HG03039 (cell line): ENCODE data around the gene OTUD3.
"Not testable (repeated sequence)": the region's sequence is repeated elsewhere in the genome, so short reads cannot be mapped to it uniquely, and the experiment has no call there.

Experiments
- ATAC-seq: cut with Tn5 transposase; IDR thresholded peaks from one replicate; pipeline ENCODE4 v1.9.1; 2021; ENCODE audit warnings: mild to moderate bottlenecking, moderate library complexity; ENCODE audit not compliant: unreplicated experiment

Gene OTUD3

DNA sequence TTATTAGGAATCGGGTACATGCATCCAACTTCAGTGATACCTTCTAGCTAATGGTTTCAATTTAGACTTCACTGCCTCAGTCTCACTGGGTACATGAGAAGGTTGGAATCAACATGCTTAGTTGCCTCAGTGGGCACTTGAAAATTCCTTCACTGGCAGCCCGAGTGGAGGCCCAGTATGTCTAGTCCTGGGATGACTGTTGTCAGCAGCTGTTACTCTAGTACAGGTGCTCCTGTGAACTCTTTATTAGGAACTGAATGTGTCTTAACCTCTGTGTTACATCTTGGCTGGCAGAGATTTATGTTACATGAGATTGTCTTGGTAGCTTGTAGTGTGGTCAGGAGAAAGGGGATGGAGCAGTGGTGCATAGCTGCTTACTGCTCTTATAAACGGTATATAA lies 27.8 kb downstream of the OTUD3 start:
- no peak for ATAC-seq

DNA sequence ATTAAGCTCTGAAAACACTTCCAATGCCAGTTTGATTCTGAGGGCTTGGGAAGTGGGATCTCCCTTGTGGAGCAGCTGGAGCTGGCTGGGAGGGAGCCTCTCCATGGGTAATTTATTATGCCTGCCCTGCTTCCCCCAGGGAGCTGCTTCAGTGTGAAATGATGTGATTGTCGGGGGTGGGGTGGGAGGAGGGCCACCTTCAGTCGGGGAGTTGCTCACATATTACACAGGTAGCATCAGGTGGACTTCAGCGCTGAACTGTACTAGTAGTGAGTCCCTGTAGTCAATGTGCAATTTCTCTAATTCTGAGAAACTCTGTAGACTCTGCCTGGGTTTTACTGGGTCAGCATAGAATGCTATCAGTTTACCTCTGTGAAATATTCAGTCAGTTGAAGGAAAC lies 28.5 kb downstream of the OTUD3 start:
- no peak for ATAC-seq

DNA sequence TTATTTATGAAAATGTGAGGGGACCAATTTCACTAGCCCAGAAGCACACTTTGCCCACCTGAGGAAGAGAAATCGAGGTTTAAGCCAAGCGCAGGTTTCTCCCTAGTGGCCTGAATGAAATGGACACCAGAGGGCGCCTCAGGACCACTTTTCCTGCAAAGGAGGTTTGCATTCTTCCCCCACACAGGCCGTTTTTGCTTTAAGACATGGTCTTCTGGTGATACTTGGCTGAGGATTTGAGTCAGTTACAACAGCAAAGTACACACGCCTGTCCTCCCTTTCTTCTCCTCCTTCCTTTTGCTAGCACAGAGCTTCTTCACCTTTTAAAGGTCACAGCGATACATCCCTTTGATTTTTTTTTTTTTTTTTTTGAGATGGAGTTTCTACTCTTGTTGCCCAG lies 35.9 kb downstream of the OTUD3 start:
- no peak for ATAC-seq

DNA sequence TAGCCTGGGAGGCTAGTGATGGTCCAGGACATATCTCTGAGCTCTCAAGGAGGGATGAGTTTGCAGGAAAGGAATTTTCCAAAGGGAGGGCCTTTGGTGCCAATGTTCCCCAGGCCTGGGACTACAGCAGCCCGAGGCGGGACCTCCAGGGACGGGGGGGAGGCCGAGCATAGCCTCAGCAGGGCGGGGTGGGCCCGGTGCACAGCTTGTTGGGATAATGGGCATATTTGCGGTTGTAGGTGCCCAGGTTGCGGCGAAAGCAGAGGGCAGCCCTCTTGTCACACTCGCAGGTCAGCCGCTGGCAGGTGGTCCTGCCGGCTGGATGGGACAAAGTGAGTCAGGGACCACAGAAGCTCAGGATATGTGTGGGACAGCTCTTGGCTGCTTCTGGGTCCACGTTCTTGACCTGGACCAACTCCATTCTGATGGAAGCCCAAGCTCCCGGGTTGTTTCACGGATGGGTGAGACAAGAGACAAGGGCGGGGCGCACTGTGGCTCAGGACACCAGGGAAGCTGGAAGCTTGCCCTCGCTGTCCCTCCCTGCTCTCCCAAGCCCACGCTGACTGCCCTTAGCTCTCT lies 38.0 kb downstream of the OTUD3 start:
- no peak for ATAC-seq

DNA sequence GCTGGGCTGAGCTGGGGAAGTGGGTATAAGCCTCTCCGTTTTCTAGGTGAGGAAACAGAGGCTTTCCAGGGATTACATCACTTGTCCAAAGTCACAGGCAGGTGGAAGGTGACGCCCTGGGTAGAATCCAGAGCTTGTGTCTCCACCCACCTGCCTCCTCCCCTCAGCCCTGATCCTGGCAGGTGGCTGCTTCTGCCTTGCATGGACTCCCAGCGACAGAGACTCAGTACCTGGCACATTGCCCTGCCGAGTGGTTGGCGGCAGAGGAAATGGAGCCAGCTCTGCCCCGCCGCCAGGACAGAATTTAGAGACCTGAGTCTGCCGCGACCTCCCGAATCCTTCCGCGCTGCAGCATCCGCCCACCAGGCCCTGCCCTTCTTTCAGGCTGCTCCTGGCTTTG lies 39.1 kb downstream of the OTUD3 start:
- no peak for ATAC-seq

DNA sequence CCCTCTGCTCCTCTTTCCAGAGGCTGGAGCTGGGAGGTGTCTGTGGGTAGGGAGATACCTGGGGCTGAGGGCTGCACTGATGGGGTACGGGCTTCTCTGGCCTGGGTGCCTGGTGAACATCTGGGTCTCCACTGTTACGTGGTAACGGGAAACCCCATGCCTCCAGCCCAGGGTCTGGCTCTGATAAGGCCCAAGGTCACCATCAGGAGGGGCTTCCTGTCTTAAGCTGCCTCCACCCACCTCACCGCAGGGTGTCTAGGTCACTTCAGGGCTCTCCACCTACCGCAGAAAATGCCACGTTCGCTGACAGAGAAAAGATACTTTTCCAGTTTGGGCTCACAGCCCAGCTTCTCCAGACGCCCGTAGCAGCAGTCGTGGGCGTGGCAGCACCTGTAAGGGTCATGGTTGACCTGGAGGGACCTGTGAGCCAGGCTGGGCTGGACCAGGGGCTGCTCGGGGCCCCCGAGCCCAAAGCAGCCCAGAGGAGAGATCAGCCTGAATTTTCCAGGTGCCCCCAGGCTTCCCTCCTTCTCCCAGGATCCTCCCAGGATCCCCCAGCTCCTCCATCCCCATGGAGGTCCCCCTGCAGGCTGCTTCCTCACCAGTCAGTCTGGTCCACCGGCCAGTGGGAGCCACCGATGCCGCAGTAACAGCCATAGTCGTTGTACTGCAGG lies 40.0 kb downstream of the OTUD3 start:
- no peak for ATAC-seq

DNA sequence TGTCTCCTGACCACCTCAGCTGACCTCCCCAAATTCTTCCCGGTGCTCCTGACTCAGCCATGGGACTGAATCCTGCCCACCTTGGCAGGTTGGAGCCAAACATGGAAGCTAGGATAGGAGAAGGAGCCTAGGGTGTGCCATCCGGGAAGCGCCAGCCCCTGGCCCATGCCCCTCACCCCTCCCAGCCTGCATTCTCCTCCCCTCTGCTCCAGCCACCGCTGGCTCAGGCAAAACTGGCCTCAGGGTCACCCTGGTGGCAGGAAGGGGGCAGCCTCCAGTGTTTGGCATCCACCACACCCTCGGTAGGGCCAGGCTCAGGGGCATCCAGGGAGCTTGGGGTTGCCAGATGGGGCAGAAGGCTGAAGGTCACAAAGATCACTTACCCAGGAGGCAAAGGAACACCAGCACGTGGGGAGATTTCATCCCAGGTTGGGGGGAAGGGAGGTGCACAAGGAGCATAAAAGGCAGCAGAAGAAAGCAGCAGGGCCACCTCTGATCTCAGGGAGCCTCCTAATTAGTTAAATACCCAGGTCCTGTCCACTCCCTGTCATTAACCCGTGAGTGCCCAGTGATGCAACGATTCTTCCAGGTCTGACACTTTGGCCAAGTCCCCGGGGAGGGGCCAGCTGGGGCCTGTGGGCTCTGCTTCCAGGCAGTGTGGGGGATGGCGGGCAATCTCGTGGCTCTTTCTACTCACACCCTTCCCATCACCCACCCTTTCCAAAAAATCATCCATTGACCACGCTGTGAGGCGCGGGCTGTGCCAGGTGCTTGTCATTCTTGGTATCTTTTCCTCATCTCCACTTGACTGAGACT lies 41.1 kb downstream of the OTUD3 start, which contains the start of gene PLA2G2E:
Gene PLA2G2E, minus strand, starts transcription at position 481 of the 816 bp plus-strand sequence. Its CDS starts 58 bp downstream, at position 423.
- ATAC-seq = no peak

DNA sequence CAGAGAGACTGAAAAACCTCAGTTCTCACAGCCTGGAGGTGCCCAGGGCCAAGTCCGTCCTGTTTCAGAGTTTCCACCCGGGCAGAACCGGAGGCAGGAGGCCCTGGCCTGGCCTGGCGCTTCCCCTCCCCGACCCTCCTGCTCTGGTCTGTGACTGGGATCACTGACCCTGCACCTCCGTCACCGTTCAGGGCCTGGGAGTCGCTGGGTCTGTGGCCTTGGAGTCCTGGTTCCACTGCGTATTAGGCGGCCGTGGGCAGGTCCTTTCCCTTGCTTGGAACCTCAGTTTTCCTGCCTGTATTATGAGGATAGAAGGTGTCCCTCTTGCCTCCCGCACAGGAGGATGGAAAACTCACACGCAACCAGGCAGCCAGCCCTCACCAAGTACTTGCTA lies 41.8 kb downstream of the OTUD3 start:
- ATAC-seq = no peak

DNA sequence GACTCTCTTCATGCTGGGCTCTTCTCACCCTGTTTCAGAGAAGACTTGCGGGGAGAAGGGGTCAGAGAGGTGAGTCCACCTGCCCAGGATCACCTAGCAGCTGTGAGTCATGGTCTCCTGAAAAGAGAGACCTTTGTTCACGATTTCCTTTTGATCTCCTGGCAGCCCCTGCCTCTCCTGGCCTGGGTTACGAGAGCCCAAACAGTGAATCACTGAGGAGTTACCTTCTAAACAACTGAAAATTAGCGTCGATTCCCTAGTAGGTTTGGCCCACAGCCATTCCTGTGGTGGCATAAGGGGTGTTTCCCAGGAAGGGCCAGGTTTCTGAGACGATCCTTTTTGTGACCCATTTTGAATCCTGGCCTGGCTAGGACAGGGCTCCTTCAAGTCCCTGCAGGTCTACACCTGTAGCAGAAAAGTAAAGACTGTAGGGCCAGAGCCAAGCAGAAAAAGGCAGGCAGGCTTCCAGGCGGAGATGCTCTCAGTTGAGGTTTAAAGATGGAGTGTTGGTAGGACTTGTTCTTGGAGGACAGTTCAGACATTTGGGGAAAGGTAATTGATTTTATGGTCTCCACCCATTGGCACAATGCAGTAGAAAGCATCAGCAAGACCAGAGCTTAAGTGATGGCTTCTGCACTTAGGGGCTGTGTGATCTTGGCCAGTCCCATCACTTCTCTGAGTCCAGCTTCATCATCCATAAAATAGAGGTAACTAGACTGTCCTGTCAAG lies 43.3 kb downstream of the OTUD3 start:
- no peak for ATAC-seq

DNA sequence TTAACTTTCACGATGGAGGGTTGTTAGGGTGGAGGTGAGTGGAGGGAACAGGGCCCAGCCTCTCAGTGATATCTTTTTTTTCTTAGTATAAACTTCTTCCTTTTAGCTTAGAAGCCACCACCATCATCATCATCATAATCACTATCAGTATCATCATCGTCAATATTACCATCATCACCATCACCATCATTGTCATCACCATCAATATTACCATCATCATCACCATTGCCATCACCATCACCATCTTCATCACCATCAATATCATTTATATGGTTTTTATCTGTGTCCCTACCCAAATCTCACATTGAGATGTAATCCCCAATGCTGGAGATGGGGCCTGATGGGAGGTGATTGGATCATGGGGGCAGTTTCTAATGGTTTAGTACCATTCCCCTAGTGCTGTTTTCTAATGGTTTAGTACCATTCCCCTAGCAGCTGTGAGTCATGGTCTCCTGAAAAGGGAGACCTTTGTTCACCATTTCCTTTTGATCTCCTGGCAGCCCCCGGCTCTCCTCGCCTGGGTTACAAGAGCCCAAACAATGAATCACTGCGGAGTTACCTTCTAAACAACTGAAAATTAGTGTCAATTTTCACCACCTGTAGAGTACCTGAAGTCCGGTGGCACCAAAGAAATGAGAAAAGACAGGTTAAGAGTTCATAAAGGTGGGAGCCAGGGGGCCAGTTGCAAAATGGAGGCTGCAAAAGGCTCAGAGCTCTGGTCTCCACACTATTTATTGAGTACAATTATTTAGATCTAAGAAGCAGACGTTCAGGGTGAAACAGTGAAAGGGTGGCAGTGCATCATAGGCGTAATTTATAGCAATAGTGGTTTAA lies 44.3 kb downstream of the OTUD3 start:
- no peak for ATAC-seq

DNA sequence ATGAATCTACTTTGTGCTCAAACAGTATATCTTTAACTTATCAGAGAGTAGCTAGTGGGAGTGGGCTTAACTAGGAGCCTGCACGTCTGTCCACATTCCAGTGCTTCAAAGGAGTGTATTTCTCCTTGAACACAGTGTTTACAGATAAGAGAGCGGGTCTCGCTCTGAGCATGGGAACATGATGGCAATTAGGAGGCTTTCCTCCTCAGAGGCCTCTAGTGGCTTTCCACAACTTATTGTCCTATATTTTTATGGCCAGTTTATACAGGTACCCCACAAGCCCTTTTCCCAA lies 44.9 kb downstream of the OTUD3 start:
- not testable (repeated sequence) for ATAC-seq

DNA sequence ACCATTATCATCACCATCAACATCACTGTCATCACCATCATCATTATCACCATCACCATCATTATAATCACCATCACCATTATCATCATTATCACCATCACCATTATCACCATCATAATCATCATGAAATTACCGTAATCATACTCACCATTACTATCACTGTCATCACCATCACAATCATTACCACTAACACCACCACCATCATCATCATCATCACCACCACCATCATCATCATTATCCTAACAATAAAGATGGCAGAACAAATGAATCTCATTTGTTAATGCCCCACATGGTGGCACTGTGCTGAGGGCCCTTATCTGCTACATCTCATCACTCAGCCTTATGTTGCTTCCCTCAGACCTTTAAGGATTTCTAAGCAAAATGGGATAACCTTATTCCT lies 50.7 kb downstream of the OTUD3 start:
- ATAC-seq = no peak

DNA sequence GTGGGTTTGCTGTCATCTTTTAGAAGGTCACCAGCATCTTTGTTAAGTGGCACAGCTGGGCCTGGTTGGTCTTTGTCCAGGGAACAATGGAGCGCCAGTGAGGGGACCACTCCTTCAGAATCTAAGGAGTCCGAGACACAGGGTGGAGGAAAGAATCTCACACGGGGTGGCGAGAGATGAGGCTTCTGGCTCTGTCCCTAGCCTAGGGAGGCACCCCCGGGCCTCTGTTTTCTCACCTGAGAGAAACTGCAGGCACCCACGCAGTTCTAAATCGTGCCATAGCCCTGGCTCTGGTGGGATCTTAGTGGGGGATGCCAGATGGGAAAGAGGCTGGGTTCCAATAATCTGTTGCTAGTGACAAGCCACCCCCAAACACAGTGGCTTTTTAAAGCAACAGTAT lies 52.1 kb downstream of the OTUD3 start:
- no peak for ATAC-seq

DNA sequence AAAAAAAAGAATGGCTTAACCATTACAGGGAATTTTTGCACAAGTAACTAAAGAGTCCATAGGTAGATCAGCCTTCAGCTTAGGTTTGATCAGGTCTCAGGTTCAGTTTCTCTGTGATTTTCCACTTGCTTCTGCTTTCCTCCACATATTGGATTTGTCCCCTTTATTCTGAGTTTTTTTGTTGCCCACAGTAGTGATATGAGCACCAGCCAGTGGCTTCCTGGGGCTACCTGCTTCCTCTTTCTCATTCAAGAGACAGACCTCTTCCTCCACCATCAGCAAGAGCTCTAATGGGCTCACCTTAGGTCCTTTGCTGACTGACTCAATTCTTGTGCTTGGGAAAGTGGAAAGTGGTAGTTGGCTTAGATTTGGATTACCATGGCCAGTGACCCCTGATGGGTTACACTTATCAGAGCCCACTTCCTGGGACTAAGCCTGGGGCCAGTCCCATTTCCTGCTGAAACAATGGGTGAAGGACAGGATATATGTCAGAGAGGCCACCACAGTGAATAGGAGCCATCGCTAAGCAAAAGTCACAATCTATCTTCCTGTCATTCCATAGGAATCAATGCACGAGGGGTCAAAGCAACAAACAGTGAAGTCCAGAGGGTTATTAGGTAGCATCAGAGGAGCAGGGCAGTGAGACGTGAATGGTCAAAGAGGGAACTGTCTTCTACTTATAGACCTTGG lies 54.0 kb downstream of the OTUD3 start:
- no peak for ATAC-seq

DNA sequence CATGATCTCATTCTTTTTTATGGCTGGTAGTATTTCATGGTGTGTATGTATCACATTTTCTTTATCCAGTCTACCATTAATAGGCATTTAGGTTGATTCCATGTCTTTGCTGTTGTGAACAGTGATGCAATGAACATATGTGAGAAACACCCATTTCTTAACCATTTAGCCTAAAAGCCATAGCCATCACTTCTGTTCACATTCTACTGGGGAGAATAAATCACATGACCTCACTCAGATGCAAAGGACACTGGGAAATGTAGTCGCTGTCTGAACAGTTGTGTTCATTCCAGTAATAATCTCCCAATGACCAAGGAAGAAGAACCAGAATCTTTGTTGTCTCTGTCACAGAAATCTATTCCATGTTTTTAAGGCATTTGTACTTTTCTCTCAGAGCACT lies 56.3 kb downstream of the OTUD3 start:
- ATAC-seq = no peak

DNA sequence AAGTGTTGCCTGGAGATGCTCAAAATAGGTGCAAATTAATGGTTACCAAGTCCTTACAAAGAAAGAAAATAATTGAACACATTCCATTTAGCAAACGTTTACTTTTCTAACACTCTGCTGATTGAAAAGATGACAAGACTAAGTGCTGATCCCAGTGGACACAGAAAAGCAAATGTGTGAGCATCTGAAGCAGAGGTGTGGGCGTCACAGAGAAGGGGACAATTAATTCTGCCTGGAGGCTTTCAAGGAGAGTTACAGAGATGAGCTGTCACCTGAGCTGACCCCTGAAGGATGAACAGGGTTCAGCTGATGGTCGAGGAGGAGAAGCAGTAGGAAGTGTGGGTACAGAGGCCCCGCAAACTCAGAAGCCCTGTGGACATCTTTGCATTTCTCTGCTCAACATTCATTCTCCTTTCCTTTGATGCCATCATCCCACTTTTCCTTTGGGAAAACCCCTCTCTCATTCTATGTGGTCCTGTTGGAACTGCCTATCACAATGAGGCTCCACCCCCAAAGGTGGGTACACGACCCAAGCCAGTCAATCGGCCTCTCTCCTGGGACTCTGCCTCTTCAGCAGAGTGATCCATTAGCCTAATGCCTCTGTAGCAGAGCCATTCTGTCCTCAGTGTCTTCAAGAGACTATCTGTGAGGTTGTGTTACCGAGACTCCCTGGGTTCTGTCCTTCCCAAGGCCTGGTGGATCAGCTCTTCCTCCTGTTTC lies 58.5 kb downstream of the OTUD3 start:
- no peak for ATAC-seq

DNA sequence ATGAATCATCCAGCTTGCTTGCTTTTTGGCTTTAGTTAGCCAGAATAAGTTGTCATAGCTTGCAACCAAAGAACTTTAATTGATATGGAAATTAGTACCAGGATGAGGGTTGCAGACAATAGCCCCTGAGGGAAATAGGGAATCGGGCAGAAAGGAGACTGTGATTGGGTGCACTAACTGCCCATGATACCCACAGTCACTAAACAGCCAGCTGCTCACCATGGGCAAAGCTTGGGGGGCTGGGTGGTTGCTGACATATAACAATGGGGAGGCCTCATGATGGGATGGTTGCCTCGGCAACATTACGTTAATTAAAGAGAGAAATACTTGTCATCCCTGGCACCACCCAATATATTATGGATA lies 59.0 kb downstream of the OTUD3 start:
- no peak for ATAC-seq

DNA sequence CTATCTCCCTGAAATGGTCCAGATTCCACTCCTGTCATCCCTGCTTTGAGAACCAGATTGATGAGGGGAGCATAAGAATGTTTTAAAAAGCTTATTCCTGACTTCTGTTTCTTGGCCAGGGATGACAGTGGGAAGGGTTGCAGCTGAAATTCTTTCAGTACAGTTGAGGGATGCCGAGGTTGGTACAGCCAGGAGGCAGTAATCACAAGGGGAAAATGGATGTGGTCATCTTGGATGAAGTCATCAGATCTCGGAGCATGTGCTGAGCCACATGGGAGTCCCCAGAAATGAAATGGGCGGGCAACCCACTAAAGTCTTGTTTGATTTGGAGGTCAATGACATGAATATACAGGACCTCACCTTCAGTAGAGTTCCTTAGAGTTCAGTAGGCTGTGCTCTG lies 59.9 kb downstream of the OTUD3 start:
- no peak for ATAC-seq

DNA sequence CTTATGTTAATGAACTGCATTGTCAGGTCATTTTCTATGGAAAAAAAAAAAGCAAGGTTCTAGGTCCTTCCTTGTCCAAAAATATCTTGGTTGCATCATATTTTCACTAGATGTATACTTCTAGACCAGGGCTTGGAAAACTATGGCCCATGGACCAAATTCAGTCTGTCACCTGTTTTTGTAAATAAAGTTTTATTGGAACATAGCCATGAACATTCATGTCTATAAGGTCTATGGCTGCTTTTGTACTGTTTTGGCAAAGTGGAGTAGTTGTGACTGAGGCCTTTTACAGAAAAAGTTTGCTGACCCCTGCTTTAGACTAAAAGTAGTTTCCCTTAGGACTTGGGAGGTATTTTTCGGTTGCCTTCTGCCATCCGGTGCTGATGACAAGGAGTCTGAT lies 60.5 kb downstream of the OTUD3 start:
- ATAC-seq = no peak

DNA sequence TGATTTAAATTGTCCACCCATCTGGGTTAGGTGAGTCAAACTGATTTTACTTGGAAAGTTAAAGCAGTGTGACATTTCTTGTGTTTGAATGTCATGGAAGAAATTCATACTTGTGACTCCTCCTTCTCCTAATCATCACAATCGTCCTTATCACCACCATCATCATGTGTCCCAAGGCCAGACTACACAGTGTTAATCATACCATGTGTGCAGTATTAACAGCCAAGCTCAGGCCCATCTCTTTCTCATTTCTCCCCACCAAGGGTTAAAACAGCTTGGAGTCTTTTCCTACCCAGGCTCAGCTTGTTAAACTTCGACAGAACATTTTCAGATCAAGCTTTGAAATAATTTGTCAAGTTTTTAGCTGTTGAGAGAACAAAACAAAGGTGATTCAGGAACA lies 63.7 kb downstream of the OTUD3 start:
- no peak for ATAC-seq
